Measurements from ENCODE around the gene SNX1.

GRCh38 chr15:64163659-64164362, 68.0 kb downstream of the SNX1 start:
- TF ChIP-seq, protein P1, sequence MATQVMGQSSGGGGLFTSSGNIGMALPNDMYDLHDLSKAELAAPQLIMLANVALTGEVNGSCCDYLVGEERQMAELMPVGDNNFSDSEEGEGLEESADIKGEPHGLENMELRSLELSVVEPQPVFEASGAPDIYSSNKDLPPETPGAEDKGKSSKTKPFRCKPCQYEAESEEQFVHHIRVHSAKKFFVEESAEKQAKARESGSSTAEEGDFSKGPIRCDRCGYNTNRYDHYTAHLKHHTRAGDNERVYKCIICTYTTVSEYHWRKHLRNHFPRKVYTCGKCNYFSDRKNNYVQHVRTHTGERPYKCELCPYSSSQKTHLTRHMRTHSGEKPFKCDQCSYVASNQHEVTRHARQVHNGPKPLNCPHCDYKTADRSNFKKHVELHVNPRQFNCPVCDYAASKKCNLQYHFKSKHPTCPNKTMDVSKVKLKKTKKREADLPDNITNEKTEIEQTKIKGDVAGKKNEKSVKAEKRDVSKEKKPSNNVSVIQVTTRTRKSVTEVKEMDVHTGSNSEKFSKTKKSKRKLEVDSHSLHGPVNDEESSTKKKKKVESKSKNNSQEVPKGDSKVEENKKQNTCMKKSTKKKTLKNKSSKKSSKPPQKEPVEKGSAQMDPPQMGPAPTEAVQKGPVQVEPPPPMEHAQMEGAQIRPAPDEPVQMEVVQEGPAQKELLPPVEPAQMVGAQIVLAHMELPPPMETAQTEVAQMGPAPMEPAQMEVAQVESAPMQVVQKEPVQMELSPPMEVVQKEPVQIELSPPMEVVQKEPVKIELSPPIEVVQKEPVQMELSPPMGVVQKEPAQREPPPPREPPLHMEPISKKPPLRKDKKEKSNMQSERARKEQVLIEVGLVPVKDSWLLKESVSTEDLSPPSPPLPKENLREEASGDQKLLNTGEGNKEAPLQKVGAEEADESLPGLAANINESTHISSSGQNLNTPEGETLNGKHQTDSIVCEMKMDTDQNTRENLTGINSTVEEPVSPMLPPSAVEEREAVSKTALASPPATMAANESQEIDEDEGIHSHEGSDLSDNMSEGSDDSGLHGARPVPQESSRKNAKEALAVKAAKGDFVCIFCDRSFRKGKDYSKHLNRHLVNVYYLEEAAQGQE (IDR thresholded peaks at IDR 0.05; ENCODE audit: insufficient read depth in 1 of 2, low read depth in 2 of 2, low read length in 2 of 2), result no peak
- no peak for TF ChIP-seq POLR2AphosphoS5 (IDR thresholded peaks at IDR 0.05; ENCODE audit: low read depth, low read length)
- no peak for TF ChIP-seq TAF1 (IDR thresholded peaks at IDR 0.05; ENCODE audit: borderline replicate concordance, insufficient read depth, low read length)
- TF ChIP-seq SIN3A (IDR thresholded peaks at IDR 0.05; ENCODE audit: borderline replicate concordance, insufficient read depth, low read length), result no peak

Data from PFSK-1 (cell line).